ENCODE measurements around the gene NDUFAF8. TPM values are rescaled to one million over a fixed set of nuclear protein-coding genes. Genes with fewer than 3 reads are reported as not detected.

Gene NDUFAF8
- total RNA-seq, 1 experiment from 2014 or later = 102 TPM

DNA sequence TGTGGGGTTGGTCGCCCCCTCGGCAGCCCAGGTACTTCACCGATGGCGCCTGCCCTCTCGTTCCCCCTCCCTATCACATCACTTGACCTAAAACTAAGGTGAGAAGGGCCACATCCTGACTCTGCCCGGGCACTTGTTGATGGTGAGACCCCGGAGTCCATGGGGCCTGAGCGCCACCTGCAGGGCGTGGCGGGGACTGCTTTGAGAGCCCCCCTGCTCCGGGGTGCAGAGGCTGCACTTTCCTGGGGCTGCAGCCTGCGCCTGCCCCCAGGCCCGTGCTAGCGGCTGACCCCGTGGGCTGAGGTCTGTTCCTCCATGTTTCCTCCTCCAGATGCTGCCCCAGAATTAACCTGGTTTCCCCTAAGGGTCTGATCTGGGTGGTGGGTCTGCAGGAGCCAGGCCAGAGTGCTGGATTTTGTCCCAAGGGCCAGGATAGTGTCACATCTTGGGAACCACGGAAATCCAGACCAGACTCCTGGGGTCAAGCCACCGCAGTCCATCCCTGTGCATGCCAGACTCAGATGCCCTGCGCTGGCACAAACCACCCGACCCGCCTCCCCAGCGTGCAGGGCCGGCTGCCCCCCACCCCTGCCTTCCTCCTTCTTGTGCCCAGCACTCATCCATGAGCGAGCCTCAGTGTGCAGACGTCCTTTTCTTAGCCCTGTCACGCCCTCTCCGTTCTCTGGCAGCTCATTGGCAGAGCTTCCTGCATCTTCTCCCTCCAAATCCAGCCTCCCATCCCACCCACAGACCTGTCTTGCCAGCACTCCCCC is 2.7 kb downstream of the NDUFAF8 start:
- Histone ChIP-seq H3K4me2 (ENCODE audit: low read length) (no peak overlapping the region), H3K27ac (ENCODE audit: low read depth, low read length) (peak overlapping the region; percentile 86; the same call in 1 of the 2 replicates), H3K9ac (ENCODE audit: low read length) (no peak overlapping the region), H3K9me3 (ENCODE audit: control insufficient read depth in 1 of 2, insufficient read depth in 1 of 2, low read depth in 1 of 2, low read length in 2 of 2) (no peaks in the 10 kb centered on the region), H2AFZ (ENCODE audit: low read depth, low read length, poor library complexity, severe bottlenecking) (no peak overlapping the region), H4K20me1 (ENCODE audit: insufficient read depth) (no peaks in the 10 kb centered on the region), H3K36me3 (ENCODE audit: control insufficient read depth in 1 of 2, insufficient read depth in 2 of 2, low read length in 2 of 2) (peaks cover 2 to 10% of the 10 kb centered on the region in 2 experiments; a peak in 1 of 4 replicates), H3K4me1 (ENCODE audit: control insufficient read depth in 1 of 2, insufficient read depth in 2 of 2, low read length in 2 of 2) (peaks cover 12 to 35% of the 10 kb centered on the region in 2 experiments; a peak in 3 of 4 replicates), H3K79me2 (ENCODE audit: insufficient read depth, low read length) (peaks cover 50% of the 10 kb centered on the region), H3K4me3 (replicated peaks in 1 of 2; ENCODE audit: low read depth in 1 of 2, low read length in 2 of 2) (no peak overlapping the region), H3K27me3 (ENCODE audit: insufficient read depth, low read length) (no peaks in the 10 kb centered on the region), H3K9me2 (ENCODE audit: insufficient read depth) (no peaks in the 10 kb centered on the region)
- no TSS peak for BruUV-seq (replicated peaks)
- ChIA-PET RAD21 (ENCODE audit: low non-redundant PET in 1 of 2, low total read pairs in 2 of 2, uncharacterized antibody in 2 of 2, unreplicated experiment in 2 of 2) (interaction anchor here in 1 of 2 experiments (0.8 kb wide), 1 partner anchor 99 kb away, joined by 4 read pairs; no protein-coding TSS in a partner anchor), POLR2A (no interaction called here), CTCF (interaction anchor here (1.3 kb wide), 1 partner anchor 99 kb away, joined by 4 read pairs; no protein-coding TSS in a partner anchor)
- intact Hi-C loops (cut with micrococcal nuclease) = loop anchor here (1.0 kb wide), 2 partner anchors 100 to 253 kb away; no protein-coding TSS in a partner anchor
- DNase-seq (ENCODE audit: low read depth, low spot score) (no peak), ATAC-seq (peak; percentile 20)
- TF ChIP-seq EGR1 (IDR thresholded peaks at IDR 0.05; ENCODE audit: low read depth) (no peak), EZH2 (IDR thresholded peaks at IDR 0.05) (no peak), POLR2AphosphoS5 (IDR thresholded peaks at IDR 0.05; ENCODE audit: low read depth, low read length) (peak; percentile 34; the same call in 1 of the 2 replicates), RAD21 (IDR thresholded peaks at IDR 0.05; ENCODE audit: low read depth) (peak; percentile 87), CTCF (IDR thresholded peaks at IDR 0.05 in 2 of 3, conservative IDR thresholded peaks at IDR 0.05 in 1 of 3; ENCODE audit: borderline replicate concordance in 1 of 3, insufficient read depth in 1 of 3, low read depth in 2 of 3, low read length in 2 of 3) (peak in 2 of 3 experiments; percentile 95 to 97)

All from HCT116 (cell line).